SW 1271 (cell line): Measurements from ENCODE around the gene L1TD1.
"Not testable (repeated sequence)": the region's sequence is repeated elsewhere in the genome, so short reads cannot be mapped to it uniquely, and the experiment has no call there.

ENCODE experiments used
- DNase-seq, 2 experiments: peaks; one replicate each; lab custom pipeline; 2025; lab: John Stamatoyannopoulos, UW

L1TD1 gene

DNA sequence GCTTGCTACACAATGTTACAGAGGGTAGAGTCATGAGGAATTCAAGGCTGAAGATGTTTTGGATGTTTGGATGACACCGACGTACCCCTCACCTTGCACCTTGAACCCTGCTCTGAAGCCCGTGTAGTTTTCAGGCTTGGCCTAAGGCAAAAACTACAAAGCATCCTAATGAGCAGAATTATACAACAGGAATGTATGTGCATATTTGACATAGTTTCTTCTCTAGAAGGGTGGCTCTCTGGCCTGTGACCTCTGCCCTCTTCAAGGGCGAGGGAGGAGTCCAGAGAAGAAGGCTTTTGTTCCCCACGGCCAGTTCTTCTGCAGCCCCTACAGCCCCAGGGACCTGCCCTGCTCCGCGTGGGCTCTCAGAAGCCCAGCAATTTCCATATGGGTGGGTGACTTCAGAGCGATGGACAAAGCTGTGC is 43.3 kb downstream of the L1TD1 start:
- no peak for DNase-seq

GRCh38 chr1:62238507-62238906 is 43.9 kb downstream of the L1TD1 start:
- no peak for DNase-seq

DNA sequence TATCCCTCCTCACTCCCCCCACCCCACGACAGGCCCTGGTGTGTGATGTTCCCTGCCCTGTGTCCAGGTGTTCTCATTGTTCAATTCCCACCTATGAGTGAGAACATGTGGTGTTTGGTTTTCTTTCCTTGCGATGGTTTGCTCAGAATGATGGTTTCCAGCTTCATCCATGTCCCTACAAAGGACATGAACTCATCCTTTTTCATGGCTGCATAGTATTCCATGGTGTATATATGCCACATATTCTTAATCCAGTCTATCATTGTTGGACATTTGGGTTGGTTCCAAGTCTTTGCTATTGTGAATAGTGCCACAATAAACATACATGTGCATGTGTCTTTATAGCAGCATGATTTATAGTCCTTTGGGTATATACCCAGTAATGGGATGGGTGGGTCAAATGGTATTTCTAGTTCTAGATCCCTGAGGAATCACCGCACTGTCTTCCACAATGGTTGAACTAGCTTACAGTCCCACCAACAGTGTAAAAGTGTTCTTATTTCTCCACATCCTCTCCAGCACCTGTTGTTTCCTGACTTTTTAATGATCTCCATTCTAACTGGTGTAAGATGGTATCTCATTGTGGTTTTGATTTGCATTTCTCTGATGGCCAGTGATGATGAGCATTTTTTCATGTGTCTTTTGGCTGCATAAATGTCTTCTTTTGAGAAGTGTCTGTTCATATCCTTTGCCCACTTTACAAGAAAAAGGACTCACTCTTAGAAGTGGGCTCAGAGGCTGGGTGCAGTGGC is 45.2 kb downstream of the L1TD1 start:
- DNase-seq: not testable (repeated sequence)

- no peak for DNase-seq
These were observed 46.2 kb downstream of the L1TD1 start for GRCh38 chr1:62240651-62241370.

DNA sequence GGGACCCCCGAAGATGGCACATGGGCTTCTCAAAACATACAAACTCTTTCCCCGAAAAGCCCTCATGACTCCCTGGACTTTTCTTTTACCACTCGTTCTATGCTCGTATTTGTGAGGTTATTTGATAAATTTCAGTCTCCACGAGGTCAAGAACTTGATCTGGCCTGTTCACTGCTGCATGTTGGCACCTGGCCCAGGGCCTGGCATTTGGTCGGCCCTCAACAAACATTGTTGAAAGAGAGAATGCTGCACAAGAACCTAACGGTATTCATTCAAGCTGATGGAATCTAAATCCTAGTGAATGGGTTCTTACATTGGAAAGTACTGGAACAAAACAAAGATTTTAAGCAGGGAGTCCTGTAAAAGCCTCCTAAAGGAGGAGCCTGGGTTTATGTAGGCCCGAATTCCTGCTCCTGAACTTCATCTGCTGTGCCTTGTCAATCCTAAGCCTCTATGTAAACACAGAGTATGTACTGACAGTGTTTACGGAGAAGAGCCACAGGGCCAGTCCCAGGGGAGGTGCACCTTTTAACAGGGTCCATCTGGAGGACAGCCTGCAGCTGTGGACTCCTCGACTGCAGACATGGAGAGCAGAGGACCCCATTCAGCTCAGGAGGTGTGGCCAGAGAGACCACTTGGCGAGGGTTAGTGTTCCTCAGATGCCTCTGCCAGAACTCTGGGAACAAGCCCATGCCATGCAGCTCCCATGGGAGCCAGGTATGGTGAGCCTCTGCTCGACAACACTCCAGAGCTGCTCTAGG is 46.9 kb downstream of the L1TD1 start:
- DNase-seq: no peak

DNA sequence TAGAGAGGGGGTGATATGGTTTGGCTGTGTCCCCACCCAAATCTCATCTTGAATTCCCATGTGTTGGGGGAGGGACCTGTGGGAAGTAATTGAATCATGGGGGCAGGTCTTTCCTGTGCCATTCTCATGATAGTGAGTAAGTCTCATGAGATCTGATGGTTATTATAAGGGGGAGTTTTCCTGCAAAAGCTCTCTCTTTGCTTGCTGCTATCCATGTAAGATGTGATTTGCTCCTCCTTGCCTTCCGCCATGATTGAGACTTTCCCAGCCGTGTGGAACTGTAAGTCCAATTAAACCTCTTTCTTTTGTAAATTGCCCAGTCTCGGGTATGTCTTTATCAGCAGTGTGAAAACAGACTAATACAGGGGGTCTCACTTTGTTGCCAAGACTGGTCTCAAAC is 49.7 kb downstream of the L1TD1 start:
- not testable (repeated sequence) for DNase-seq

DNA sequence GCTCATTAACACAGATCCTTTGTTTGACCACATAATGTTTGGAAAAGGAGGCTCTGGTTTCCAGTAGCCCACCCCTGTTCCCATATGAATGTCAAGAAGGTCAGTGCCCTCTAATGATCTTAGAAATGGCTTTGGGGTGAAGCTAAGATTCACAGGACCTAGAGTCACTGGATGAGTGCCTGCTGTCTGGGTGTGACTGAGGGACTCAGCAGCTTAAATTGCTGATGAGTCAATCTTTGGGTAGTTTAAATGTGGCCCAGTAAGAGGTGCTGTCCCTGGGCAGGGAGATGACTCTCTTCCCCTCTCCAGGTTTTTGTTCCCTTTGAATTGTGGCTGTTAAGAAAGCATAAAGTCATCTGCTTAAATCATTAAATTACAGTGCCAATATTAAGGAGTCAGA is 50.6 kb downstream of the L1TD1 start:
- no peak for DNase-seq

DNA sequence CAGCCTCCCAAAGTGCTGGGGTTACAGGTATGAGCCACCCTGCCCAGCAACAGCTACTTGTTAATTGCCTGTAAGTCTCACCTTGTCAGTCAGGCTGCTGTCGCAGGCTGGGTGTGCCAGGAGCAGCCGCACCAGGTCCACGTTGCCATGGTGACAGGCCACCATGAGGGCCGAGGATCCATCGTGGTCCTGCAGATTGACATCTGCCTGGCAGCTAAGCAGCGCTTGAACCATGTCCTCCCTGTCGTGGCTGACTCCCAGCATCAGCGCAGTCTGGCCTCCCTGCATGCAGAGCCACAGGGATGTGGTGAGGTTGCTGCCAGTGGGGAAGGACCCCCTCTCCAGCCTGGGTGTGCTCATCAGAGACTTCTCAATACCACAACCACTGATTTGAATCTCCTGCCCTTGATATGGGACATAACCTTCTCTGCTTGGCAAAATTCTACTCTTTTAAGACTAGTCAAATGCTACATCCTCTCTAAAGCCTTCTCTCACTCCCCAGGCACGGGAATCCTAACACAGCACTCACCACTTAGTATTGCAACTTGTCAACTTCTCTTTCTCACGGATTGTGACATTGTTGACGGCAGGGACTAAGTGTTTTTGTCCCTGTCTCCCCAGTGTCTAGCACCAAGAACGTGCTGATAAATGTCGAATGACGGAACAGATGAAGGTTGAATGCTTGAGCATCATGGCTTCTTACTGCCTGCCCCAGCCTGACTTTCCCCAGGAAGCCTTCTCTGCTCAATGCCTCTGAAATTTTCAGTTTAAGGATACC is 52.9 kb downstream of the L1TD1 start:
- no peak for DNase-seq

GRCh38 chr1:62250126-62250726 is 55.6 kb downstream of the L1TD1 start:
- DNase-seq: no peak

DNA sequence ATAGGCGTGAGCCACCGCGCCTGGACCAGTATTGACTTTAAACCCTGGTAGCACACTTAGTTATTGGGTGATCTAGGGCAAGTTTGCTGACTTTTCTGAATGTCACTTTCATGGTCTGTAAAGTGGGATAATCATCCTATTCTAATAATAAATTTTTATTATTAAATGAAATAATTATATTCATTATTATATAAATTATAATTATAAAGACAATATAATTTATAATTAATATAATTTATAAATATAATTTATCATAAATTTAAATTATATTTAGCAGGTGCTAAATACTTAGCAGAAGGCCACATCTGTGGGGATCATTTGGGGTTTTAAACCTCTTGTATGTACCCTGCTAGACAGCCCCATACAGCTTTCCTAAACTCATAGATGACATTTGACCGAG is 64.9 kb downstream of the L1TD1 start:
- DNase-seq: no peak

- no peak for DNase-seq
These were observed 66.0 kb downstream of the L1TD1 start for GRCh38 chr1:62260688-62261087.
